ENCODE results near the gene CACNA1C. TPM values are rescaled to one million over a fixed set of nuclear protein-coding genes. Genes with fewer than 3 reads are reported as not detected.

CACNA1C gene
- total RNA-seq, 2 donors from 2014 or later, result 0.86 to 6.3 TPM

GRCh38 chr12:2431810-2432209 lies 379.0 kb downstream of the CACNA1C start:
- Mint-ChIP-seq H3K9me3 (peaks cover 5% of the 10 kb centered on the region), H3K36me3 (ENCODE audit: low read depth) (no peaks in the 10 kb centered on the region), H3K27ac (no peak overlapping the region), H3K4me1 (no peaks in the 10 kb centered on the region), H3K27me3 (ENCODE audit: insufficient read depth) (peaks cover 11% of the 10 kb centered on the region), H3K4me3 (no peak overlapping the region)
- no peak overlapping the region for H3K9ac ChIP-seq (ENCODE audit: extremely low read depth, low read length, poor library complexity, severe bottlenecking)
- no peak overlapping the region for H3K4me3 ChIP-seq (ENCODE audit: low read length)
- H3K27me3 ChIP-seq (ENCODE audit: control insufficient read depth, insufficient read depth, low read length, poor library complexity, severe bottlenecking), result no peaks in the 10 kb centered on the region
- no peaks in the 10 kb centered on the region for H3K9me3 ChIP-seq (ENCODE audit: control insufficient read depth, low read length)
- H3K4me1 ChIP-seq (ENCODE audit: control insufficient read depth, insufficient read depth, low read length), result no peaks in the 10 kb centered on the region
- no peak for TF ChIP-seq CTCF (conservative IDR thresholded peaks at IDR 0.05)
- no peaks in the 10 kb centered on the region for H3K36me3 ChIP-seq (ENCODE audit: control insufficient read depth, insufficient read depth, low read length)
- 89% methylated on average over 1 of the region's 1 CpG; no CpG with 5 or more reads in 1 of the 2 experiments for WGBS, 2 experiments (ENCODE audit: insufficient coverage in 1 of 2, insufficient read length in 1 of 2)
- no peak for DNase-seq
- H3K27ac ChIP-seq (ENCODE audit: low read depth, low read length), result no peak overlapping the region

GRCh38 chr12:2432856-2433255 lies 380.1 kb downstream of the CACNA1C start:
- peaks cover 9% of the 10 kb centered on the region for H3K27me3 Mint-ChIP-seq (ENCODE audit: insufficient read depth)
- DNase-seq, result no peak
- Histone ChIP-seq H3K4me3 (ENCODE audit: low read length) (no peak overlapping the region), H3K9me3 (ENCODE audit: control insufficient read depth, low read length) (no peaks in the 10 kb centered on the region), H3K27ac (ENCODE audit: low read depth, low read length) (no peak overlapping the region), H3K4me1 (ENCODE audit: control insufficient read depth, insufficient read depth, low read length) (no peaks in the 10 kb centered on the region), H3K36me3 (ENCODE audit: control insufficient read depth, insufficient read depth, low read length) (no peaks in the 10 kb centered on the region), H3K27me3 (ENCODE audit: control insufficient read depth, insufficient read depth, low read length, poor library complexity, severe bottlenecking) (no peaks in the 10 kb centered on the region), H3K9ac (ENCODE audit: extremely low read depth, low read length, poor library complexity, severe bottlenecking) (no peak overlapping the region)
- H3K9me3 Mint-ChIP-seq, result peaks cover 5% of the 10 kb centered on the region
- H3K4me3 Mint-ChIP-seq, result no peak overlapping the region
- no peaks in the 10 kb centered on the region for H3K36me3 Mint-ChIP-seq (ENCODE audit: low read depth)
- TF ChIP-seq CTCF (conservative IDR thresholded peaks at IDR 0.05), result no peak
- WGBS, 2 experiments (ENCODE audit: insufficient coverage in 1 of 2, insufficient read length in 1 of 2), result 97% methylated on average over 5 of the region's 5 CpGs; no CpG with 5 or more reads in 1 of the 2 experiments
- no peak overlapping the region for H3K27ac Mint-ChIP-seq
- H3K4me1 Mint-ChIP-seq, result no peaks in the 10 kb centered on the region

GRCh38 chr12:2435511-2435910 lies 382.7 kb downstream of the CACNA1C start:
- Mint-ChIP-seq H3K4me1 (no peaks in the 10 kb centered on the region), H3K9me3 (no peaks in the 10 kb centered on the region), H3K27ac (no peak overlapping the region), H3K4me3 (no peak overlapping the region), H3K27me3 (ENCODE audit: insufficient read depth) (peaks cover 7% of the 10 kb centered on the region), H3K36me3 (ENCODE audit: low read depth) (no peaks in the 10 kb centered on the region)
- Histone ChIP-seq H3K4me3 (ENCODE audit: low read length) (no peak overlapping the region), H3K4me1 (ENCODE audit: control insufficient read depth, insufficient read depth, low read length) (no peaks in the 10 kb centered on the region), H3K27ac (ENCODE audit: low read depth, low read length) (no peak overlapping the region), H3K9ac (ENCODE audit: extremely low read depth, low read length, poor library complexity, severe bottlenecking) (no peak overlapping the region), H3K9me3 (ENCODE audit: control insufficient read depth, low read length) (no peaks in the 10 kb centered on the region), H3K27me3 (ENCODE audit: control insufficient read depth, insufficient read depth, low read length, poor library complexity, severe bottlenecking) (no peaks in the 10 kb centered on the region), H3K36me3 (ENCODE audit: control insufficient read depth, insufficient read depth, low read length) (no peaks in the 10 kb centered on the region)
- WGBS, 2 experiments (ENCODE audit: insufficient coverage in 1 of 2, insufficient read length in 1 of 2), result 82 to 85% methylated on average over 10 to 11 of the region's 11 CpGs
- no peak for DNase-seq
- no peak for TF ChIP-seq CTCF (conservative IDR thresholded peaks at IDR 0.05)

Data from endodermal cell (in vitro differentiated cells).